Pancreas (tissue), 10 donors: ENCODE results near the gene OVOL2. TPM values are rescaled to one million over a fixed set of nuclear protein-coding genes. Genes with fewer than 3 reads are reported as not detected.

ENCODE experiments used
- ATAC-seq, 4 donors: fragments of 200-7000 bp; cut with Tn5 transposase; one replicate each; pipeline versions ENCODE4 v1.8.0 to v1.9.1; 2020; ENCODE audit warnings: mild to moderate bottlenecking in 4 of 4, moderate library complexity in 4 of 4
- DNase-seq, 6 donors: peaks; one replicate each; pipeline ENCODE4 v3.0.0-alpha.2; 2020
- FAIRE-seq: peaks from 2 replicates; lab custom pipeline; 2012; peaks lifted over from hg19 to GRCh38; lab: Jason Lieb, UNC
- H3K27ac ChIP-seq, 4 donors: fragments of 200-600 bp; sonication (generic); 1 replicate in 3 of 4; 2 replicates in 1 of 4; pipeline versions ENCODE4 v1.5.0 to v1.8.0; 2020
- H3K27me3 ChIP-seq, 4 donors: fragments of 200-600 bp; one replicate each; pipeline ENCODE4 v1.8.0; 2021
- H3K36me3 ChIP-seq, 3 donors: fragments of 200-600 bp; sonication (generic) in 1 of 3; one replicate each; pipeline versions ENCODE4 v1.5.0 to v1.8.0; 2020 to 2021
- H3K4me1 ChIP-seq, 3 donors: fragments of 200-600 bp; one replicate each; pipeline ENCODE4 v1.8.0; 2021
- H3K4me3 ChIP-seq, 4 donors: fragments of 200-600 bp; sonication (generic) in 2 of 4; one replicate each; pipeline versions ENCODE4 v1.5.0 to v1.8.0; 2020 to 2021
- H3K9me3 ChIP-seq, 4 donors: fragments of 200-600 bp; one replicate each; pipeline ENCODE4 v1.8.0; 2021
- CTCF ChIP-seq, 4 donors: fragments of 200-600 bp; sonication (generic) in 3 of 4; IDR thresholded peaks; one replicate each; pipeline versions ENCODE4 v1.5.0 to v1.8.0; 2021; ENCODE audit warnings: antibody characterized with exemption in 4 of 4
- WGBS, 2 donors: extraction: QIAGEN DNeasy Blood & Tissue Kit; methylation state at CpG; one replicate each; pipeline ENCODE4 v1.1.7; 2013; 5-methylcytosine and 5-hydroxymethylcytosine counted together
- intact Hi-C, 3 donors: fragments of 100-400 bp; cut with DNase I; formaldehyde crosslinking; loops; one replicate each; pipeline versions ENCODE4 v1.11.1 to v1.14.2; 2022
- polyA plus RNA-seq, 2 donors: library from polyadenylated mRNA; stranded (reverse); fragments of 200-250 nt; gene quantifications; one replicate each; pipeline ENCODE4 v1.2.3, GENCODE V29; 2013
- total RNA-seq, 6 donors: library from RNA; stranded (reverse); fragmentation: NEBNext Ultra II Directional in 4 of 6; extraction: Animal tissue kit (Norgen Biotek cat#: 25700) in 4 of 6; gene quantifications; one replicate each; pipeline versions ENCODE4 v1.2.1 to v1.2.4, GENCODE V29; 2021 to 2023
- donor health status: healthy with polysubstance abuse.
- donor health status: DM: no; HTN: no; CAD: no; lungs with moderate emphysema.
- donor health status: DM: no; HTN: no; CAD: no.
- donor health status: control.
- donor health status: control.
- donor health status: Bipolar disorder and iron deficiency.
- donor health status: DM: yes; HTN: yes; CAD: no.
- donor health status: DM: no; HTN: no; CAD: no.
- donor health status: DM: no; HTN: no; CAD: no.
- donor health status: DM: yes; HTN: yes; CAD: no.

The OVOL2 gene
- total and polyA plus RNA-seq, 8 donors, result 4.2 to 7.9 (median 4.9) TPM

DNA sequence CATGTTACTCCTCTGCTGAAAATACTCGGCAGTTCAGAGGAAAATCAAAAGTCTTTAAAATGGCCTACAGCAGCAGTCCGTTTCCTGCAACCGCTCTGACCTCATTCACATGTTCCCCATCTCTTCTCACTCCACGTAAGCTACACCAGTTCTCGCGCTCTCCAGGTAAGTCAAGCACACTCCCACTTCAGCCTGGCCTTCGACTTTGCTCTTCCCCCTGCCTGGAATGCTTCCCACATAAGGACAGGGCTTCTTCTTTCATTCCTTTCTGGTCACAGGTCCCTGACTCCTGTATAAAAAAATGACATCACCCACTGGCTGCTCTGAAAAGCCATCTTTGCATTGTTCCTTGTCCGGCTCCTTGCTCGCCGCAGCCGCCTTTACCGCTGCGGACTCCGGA lies 46.2 kb downstream of the OVOL2 start:
- no peak overlapping the region for H3K4me3 ChIP-seq
- no peak for FAIRE-seq
- no peaks in the 10 kb centered on the region for H3K36me3 ChIP-seq
- no peaks in the 10 kb centered on the region for H3K9me3 ChIP-seq
- H3K4me1 ChIP-seq, result no peaks in the 10 kb centered on the region
- no peak overlapping the region for H3K27ac ChIP-seq
- WGBS, 2 donors, result 92 to 94% methylated on average over 14 of the region's 14 CpGs
- no peak for TF ChIP-seq CTCF (IDR thresholded peaks at IDR 0.05)
- H3K27me3 ChIP-seq, result no peaks in the 10 kb centered on the region
- ATAC-seq, result no peak
- intact Hi-C loops, result no loop called here
- no peak for DNase-seq

DNA sequence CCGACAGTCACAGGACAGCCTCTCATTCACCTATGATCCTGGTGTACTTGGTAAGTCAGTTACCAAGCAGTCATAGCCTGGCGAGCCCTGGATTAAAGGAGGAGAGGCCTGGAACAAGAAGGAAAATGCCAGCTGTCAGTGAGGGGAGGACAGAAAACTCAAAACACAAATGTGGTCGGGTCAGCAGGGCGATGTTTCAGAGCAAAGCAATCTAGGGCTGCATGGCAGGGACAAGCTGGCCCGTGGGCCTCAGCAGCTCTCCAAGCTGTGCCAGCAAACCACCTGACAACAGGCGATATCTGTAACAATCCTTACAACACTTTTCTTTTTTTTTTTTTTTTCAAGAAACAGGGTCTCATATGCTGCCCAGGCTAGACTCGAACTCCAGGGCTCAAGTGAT lies 48.6 kb downstream of the OVOL2 start:
- H3K27ac ChIP-seq, result no peak overlapping the region
- 57 to 63% methylated on average over 7 of the region's 7 CpGs for WGBS, 2 donors
- no peak overlapping the region for H3K4me3 ChIP-seq
- H3K27me3 ChIP-seq, result no peaks in the 10 kb centered on the region
- no peaks in the 10 kb centered on the region for H3K4me1 ChIP-seq
- ATAC-seq (peak in 1 of 4 donors; percentile 39), DNase-seq (no peak), FAIRE-seq (no peak)
- no peak for TF ChIP-seq CTCF (IDR thresholded peaks at IDR 0.05)
- H3K9me3 ChIP-seq, result no peaks in the 10 kb centered on the region
- no peaks in the 10 kb centered on the region for H3K36me3 ChIP-seq
- intact Hi-C loops, result no loop called here

DNA sequence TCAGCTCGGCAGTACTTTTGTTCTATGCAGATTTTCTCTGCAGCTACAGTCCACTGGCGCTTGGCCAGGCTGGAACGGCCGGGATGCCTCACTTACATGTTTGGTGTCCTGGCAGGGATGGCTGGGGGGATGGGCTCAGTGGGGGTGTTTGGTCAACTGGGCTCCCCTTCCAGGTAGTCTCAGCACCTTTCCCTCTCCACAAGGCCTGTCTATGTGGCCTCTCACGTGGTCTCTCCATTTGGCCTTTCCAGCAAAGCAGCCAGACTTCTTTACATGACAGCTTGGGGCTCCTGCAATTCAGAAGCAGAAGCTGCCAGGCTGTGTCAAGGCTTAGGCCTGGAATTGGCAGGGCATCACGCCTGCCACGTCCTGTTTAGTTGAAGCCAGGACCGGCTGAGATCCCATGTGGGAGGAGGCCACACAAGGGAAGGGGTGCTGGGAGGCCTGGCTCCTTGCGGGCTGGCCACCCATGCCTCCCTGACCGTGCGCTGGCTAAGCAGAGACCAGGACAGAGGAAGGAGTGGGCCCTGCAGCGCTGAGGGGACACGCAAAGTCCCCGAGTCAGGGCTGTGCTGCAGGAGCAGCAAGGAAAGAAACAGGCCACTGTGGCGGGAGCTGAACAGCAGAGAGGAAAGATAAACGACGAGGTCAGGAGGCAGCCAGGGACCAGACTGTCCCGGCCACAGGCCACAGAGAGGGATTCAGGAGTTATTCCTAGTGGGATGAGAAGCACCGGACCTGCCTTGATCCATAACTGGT lies 50.0 kb downstream of the OVOL2 start:
- DNase-seq (peak in 2 of 6 donors; percentile 51 to 77), ATAC-seq (peak in 1 of 4 donors; percentile 18), FAIRE-seq (no peak)
- H3K9me3 ChIP-seq, result no peaks in the 10 kb centered on the region
- no peaks in the 10 kb centered on the region for H3K27me3 ChIP-seq
- no peaks in the 10 kb centered on the region for H3K4me1 ChIP-seq
- TF ChIP-seq CTCF (IDR thresholded peaks at IDR 0.05), result no peak
- WGBS, 2 donors, result 70 to 80% methylated on average over 19 of the region's 19 CpGs
- no peak overlapping the region for H3K27ac ChIP-seq
- intact Hi-C loops, result no loop called here
- no peaks in the 10 kb centered on the region for H3K36me3 ChIP-seq
- H3K4me3 ChIP-seq, result no peak overlapping the region

GRCh38 chr20:18006684-18007083 lies 51.0 kb downstream of the OVOL2 start:
- no peak overlapping the region for H3K4me3 ChIP-seq
- H3K36me3 ChIP-seq, result no peaks in the 10 kb centered on the region
- no peaks in the 10 kb centered on the region for H3K4me1 ChIP-seq
- peak in 3 of 4 donors; percentile 45 to 74 (median 63) for ATAC-seq
- H3K9me3 ChIP-seq, result no peaks in the 10 kb centered on the region
- intact Hi-C loops, result no loop called here
- 56 to 60% methylated on average over 7 of the region's 7 CpGs for WGBS, 2 donors
- no peak overlapping the region for H3K27ac ChIP-seq
- no peaks in the 10 kb centered on the region for H3K27me3 ChIP-seq
- DNase-seq, result no peak
- TF ChIP-seq CTCF (IDR thresholded peaks at IDR 0.05), result no peak
- no peak for FAIRE-seq

GRCh38 chr20:18005990-18006364 lies 51.7 kb downstream of the OVOL2 start:
- no peak for TF ChIP-seq CTCF (IDR thresholded peaks at IDR 0.05)
- Histone ChIP-seq H3K27me3 (no peaks in the 10 kb centered on the region), H3K4me1 (no peaks in the 10 kb centered on the region), H3K4me3 (no peak overlapping the region), H3K9me3 (no peaks in the 10 kb centered on the region), H3K27ac (no peak overlapping the region), H3K36me3 (no peaks in the 10 kb centered on the region)
- FAIRE-seq (no peak), ATAC-seq (no peak), DNase-seq (no peak)
- intact Hi-C loops, result no loop called here
- 63 to 65% methylated on average over 6 of the region's 6 CpGs for WGBS, 2 donors
